ENCODE data around the gene DNAJB11. TPM values are rescaled to one million over a fixed set of nuclear protein-coding genes. Genes with fewer than 3 reads are reported as not detected.

Gene DNAJB11
- total RNA-seq, 1 donor from 2014 or later = 71.2 TPM

GRCh38 chr3:186605561-186606545, 35.3 kb downstream of the DNAJB11 start:
- Mint-ChIP-seq H3K36me3 (ENCODE audit: low read depth, unreplicated experiment) (no peaks in the 10 kb centered on the region), H3K4me1 (ENCODE audit: unreplicated experiment) (peaks cover 4% of the 10 kb centered on the region), H3K9me3 (ENCODE audit: unreplicated experiment) (no peaks in the 10 kb centered on the region), H3K27me3 (ENCODE audit: unreplicated experiment) (peaks cover 3% of the 10 kb centered on the region), H3K4me3 (ENCODE audit: unreplicated experiment) (no peak overlapping the region), H3K27ac (ENCODE audit: unreplicated experiment) (no peak overlapping the region)
- no peak for TF ChIP-seq CTCF (IDR thresholded peaks at IDR 0.05; ENCODE audit: unreplicated experiment)
- no peak for DNase-seq (ENCODE audit: low spot score)

- no peak overlapping the region for H3K4me3 Mint-ChIP-seq (ENCODE audit: unreplicated experiment)
- no peaks in the 10 kb centered on the region for H3K9me3 Mint-ChIP-seq (ENCODE audit: unreplicated experiment)
- no peak for TF ChIP-seq CTCF (IDR thresholded peaks at IDR 0.05; ENCODE audit: unreplicated experiment)
- H3K27ac Mint-ChIP-seq (ENCODE audit: unreplicated experiment) = no peak overlapping the region
- H3K4me1 Mint-ChIP-seq (ENCODE audit: unreplicated experiment) = no peaks in the 10 kb centered on the region
- peaks cover 4% of the 10 kb centered on the region for H3K27me3 Mint-ChIP-seq (ENCODE audit: unreplicated experiment)
- no peaks in the 10 kb centered on the region for H3K36me3 Mint-ChIP-seq (ENCODE audit: low read depth, unreplicated experiment)
- no peak for DNase-seq (ENCODE audit: low spot score)
Observed at GRCh38 chr3:186608624-186609215, 38.2 kb downstream of the DNAJB11 start.

GRCh38 chr3:186609247-186609868, 38.8 kb downstream of the DNAJB11 start:
- Mint-ChIP-seq H3K4me1 (ENCODE audit: unreplicated experiment) (peaks cover 1% of the 10 kb centered on the region), H3K36me3 (ENCODE audit: low read depth, unreplicated experiment) (no peaks in the 10 kb centered on the region), H3K9me3 (ENCODE audit: unreplicated experiment) (no peaks in the 10 kb centered on the region), H3K27ac (ENCODE audit: unreplicated experiment) (no peak overlapping the region), H3K27me3 (ENCODE audit: unreplicated experiment) (peaks cover 4% of the 10 kb centered on the region), H3K4me3 (ENCODE audit: unreplicated experiment) (no peak overlapping the region)
- no peak for DNase-seq (ENCODE audit: low spot score)
- no peak for TF ChIP-seq CTCF (IDR thresholded peaks at IDR 0.05; ENCODE audit: unreplicated experiment)

GRCh38 chr3:186612065-186612464, 41.5 kb downstream of the DNAJB11 start:
- Mint-ChIP-seq H3K27me3 (ENCODE audit: unreplicated experiment) (peaks cover 4% of the 10 kb centered on the region), H3K36me3 (ENCODE audit: low read depth, unreplicated experiment) (no peaks in the 10 kb centered on the region), H3K4me3 (ENCODE audit: unreplicated experiment) (no peak overlapping the region), H3K27ac (ENCODE audit: unreplicated experiment) (no peak overlapping the region), H3K4me1 (ENCODE audit: unreplicated experiment) (peaks cover 7% of the 10 kb centered on the region), H3K9me3 (ENCODE audit: unreplicated experiment) (no peaks in the 10 kb centered on the region)
- no peak for DNase-seq (ENCODE audit: low spot score)
- no peak for TF ChIP-seq CTCF (IDR thresholded peaks at IDR 0.05; ENCODE audit: unreplicated experiment)

Data from endothelial cell (in vitro differentiated cells).